ENCODE data around the gene CCNL2. TPM values are rescaled to one million over a fixed set of nuclear protein-coding genes. Genes with fewer than 3 reads are reported as not detected.

CCNL2 gene
- total and polyA plus RNA-seq, 2 donors (not counting 1 experiment from before 2014, with no cell fraction given): 263 to 347 TPM

GRCh38 chr1:1374589-1374928, 24.6 kb downstream of the CCNL2 start:
- peak overlapping the region; percentile 84 for H3K4me3 Mint-ChIP-seq
- peak overlapping the region; percentile 75 to 95 for H3K27ac ChIP-seq (ENCODE audit: low read length in 2 of 2)
- peak overlapping the region; percentile 2 to 93 (median 78) for H3K4me3 ChIP-seq (ENCODE audit: control extremely low read depth in 1 of 5, extremely low read depth in 1 of 5, insufficient read depth in 1 of 5, low read depth in 2 of 5, low read length in 4 of 5)
- H3K79me2 ChIP-seq (ENCODE audit: control insufficient read depth, insufficient read depth, low read length): peaks cover 15% of the 10 kb centered on the region
- H3K9me3 Mint-ChIP-seq (ENCODE audit: insufficient read depth): no peaks in the 10 kb centered on the region
- intact Hi-C loops (cut with micrococcal nuclease): no loop called here
- H3K9me3 ChIP-seq (ENCODE audit: control extremely low read depth in 1 of 3, control insufficient read depth in 2 of 3, insufficient read depth in 1 of 3, low read length in 2 of 3): peaks cover 0 to 3% (median 0%) of the 10 kb centered on the region in 3 donors
- TF ChIP-seq CTCF (IDR thresholded peaks at IDR 0.05): no peak
- TF ChIP-seq EZH2 (IDR thresholded peaks at IDR 0.05; ENCODE audit: borderline replicate concordance, insufficient read depth, low read depth, low read length, poor library complexity, severe bottlenecking): no peak
- peak overlapping the region; percentile 83 for H3K27ac Mint-ChIP-seq
- ChIA-PET POLR2A (interaction anchor here (0.6 to 1.9 kb wide), 7 partner anchors 25 to 343 kb away, joined by 3 to 23 read pairs (median 4); partner anchors contain the start of genes CCNL2 and MRPL20), CTCF (interaction anchor here (1.0 to 2.0 kb wide), 10 partner anchors 24 to 356 kb away, joined by 3 to 7 read pairs (median 3); partner anchors contain the start of genes CCNL2 and UBE2J2)
- peak overlapping the region; percentile 81 for H2AFZ ChIP-seq (ENCODE audit: insufficient read depth, low read depth, low read length, poor library complexity, severe bottlenecking)
- H3K4me1 Mint-ChIP-seq: peaks cover 11% of the 10 kb centered on the region
- H3K27me3 ChIP-seq (replicated peaks in 1 of 4; ENCODE audit: control extremely low read depth in 1 of 4, control insufficient read depth in 3 of 4, insufficient read depth in 4 of 4, low read length in 3 of 4): no peaks in the 10 kb centered on the region
- peak overlapping the region; percentile 84 for H3K4me2 ChIP-seq (replicated peaks; ENCODE audit: low read depth, low read length, poor library complexity, severe bottlenecking)
- DNase-seq: no peak
- peaks cover 0 to 10% of the 10 kb centered on the region in 2 experiments for H3K36me3 ChIP-seq (replicated peaks in 1 of 2; ENCODE audit: control extremely low read depth in 1 of 2, control insufficient read depth in 1 of 2, extremely low read depth in 1 of 2, insufficient read depth in 2 of 2, low read length in 1 of 2)
- peak overlapping the region; percentile 81 for H3K9ac ChIP-seq (ENCODE audit: low read length)
- ATAC-seq (ENCODE audit: low read depth): no peak
- under 1% methylated on average over 24 of the region's 24 CpGs for WGBS (ENCODE audit: insufficient coverage)
- peaks cover 21% of the 10 kb centered on the region for H4K20me1 ChIP-seq (ENCODE audit: control insufficient read depth, insufficient read depth, low read length, poor library complexity, severe bottlenecking)
- peaks cover 19 to 37% of the 10 kb centered on the region in 2 donors for H3K4me1 ChIP-seq (ENCODE audit: control insufficient read depth in 2 of 2, insufficient read depth in 2 of 2, low read length in 2 of 2)
- no peaks in the 10 kb centered on the region for H3K27me3 Mint-ChIP-seq

- peaks cover 15% of the 10 kb centered on the region for H3K79me2 ChIP-seq (ENCODE audit: control insufficient read depth, insufficient read depth, low read length)
- H3K4me3 ChIP-seq (ENCODE audit: control extremely low read depth in 1 of 5, extremely low read depth in 1 of 5, insufficient read depth in 1 of 5, low read depth in 2 of 5, low read length in 4 of 5): peak overlapping the region; percentile 2 to 93 (median 78)
- peaks cover 21% of the 10 kb centered on the region for H4K20me1 ChIP-seq (ENCODE audit: control insufficient read depth, insufficient read depth, low read length, poor library complexity, severe bottlenecking)
- H3K4me2 ChIP-seq (replicated peaks; ENCODE audit: low read depth, low read length, poor library complexity, severe bottlenecking): peak overlapping the region; percentile 84
- peak overlapping the region; percentile 81 for H3K9ac ChIP-seq (ENCODE audit: low read length)
- ChIA-PET POLR2A (interaction anchor here (1.5 to 1.9 kb wide), 2 partner anchors 25 to 131 kb away, joined by 7 to 23 read pairs; partner anchors contain the start of gene CCNL2), CTCF (interaction anchor here (1.3 to 3.2 kb wide), 3 partner anchors 25 to 389 kb away, joined by 3 to 15 read pairs (median 3); partner anchors contain the start of gene CCNL2)
- ATAC-seq (ENCODE audit: low read depth) (no peak), DNase-seq (no peak)
- no peak for TF ChIP-seq EZH2 (IDR thresholded peaks at IDR 0.05; ENCODE audit: borderline replicate concordance, insufficient read depth, low read depth, low read length, poor library complexity, severe bottlenecking)
- no peak for TF ChIP-seq CTCF (IDR thresholded peaks at IDR 0.05)
- peaks cover 0 to 3% (median 0%) of the 10 kb centered on the region in 3 donors for H3K9me3 ChIP-seq (ENCODE audit: control extremely low read depth in 1 of 3, control insufficient read depth in 2 of 3, insufficient read depth in 1 of 3, low read length in 2 of 3)
- peaks cover 11% of the 10 kb centered on the region for H3K4me1 Mint-ChIP-seq
- peak overlapping the region; percentile 83 for H3K27ac Mint-ChIP-seq
- no peaks in the 10 kb centered on the region for H3K27me3 Mint-ChIP-seq
- no peaks in the 10 kb centered on the region for H3K27me3 ChIP-seq (replicated peaks in 1 of 4; ENCODE audit: control extremely low read depth in 1 of 4, control insufficient read depth in 3 of 4, insufficient read depth in 4 of 4, low read length in 3 of 4)
- H3K9me3 Mint-ChIP-seq (ENCODE audit: insufficient read depth): no peaks in the 10 kb centered on the region
- peak overlapping the region; percentile 84 for H3K4me3 Mint-ChIP-seq
- peaks cover 19 to 37% of the 10 kb centered on the region in 2 donors for H3K4me1 ChIP-seq (ENCODE audit: control insufficient read depth in 2 of 2, insufficient read depth in 2 of 2, low read length in 2 of 2)
- no peak overlapping the region for H2AFZ ChIP-seq (ENCODE audit: insufficient read depth, low read depth, low read length, poor library complexity, severe bottlenecking)
- intact Hi-C loops (cut with micrococcal nuclease): no loop called here
- H3K27ac ChIP-seq (ENCODE audit: low read length in 2 of 2): peak overlapping the region; percentile 75 to 95
- 66% methylated on average over 50 of the region's 52 CpGs for WGBS (ENCODE audit: insufficient coverage)
- peaks cover 0 to 10% of the 10 kb centered on the region in 2 experiments for H3K36me3 ChIP-seq (replicated peaks in 1 of 2; ENCODE audit: control extremely low read depth in 1 of 2, control insufficient read depth in 1 of 2, extremely low read depth in 1 of 2, insufficient read depth in 2 of 2, low read length in 1 of 2)
Observed at GRCh38 chr1:1373815-1374588, 25.1 kb downstream of the CCNL2 start.
